Brain pericyte (primary cell): ENCODE data around the gene MKRN2OS.
"Not testable (repeated sequence)": the region's sequence is repeated elsewhere in the genome, so short reads cannot be mapped to it uniquely, and the experiment has no call there.

Source experiments
- DNase-seq: peaks from one replicate; pipeline ENCODE4 v3.0.0-alpha.2; 2012; ENCODE audit warnings: low read depth, low spot score

The MKRN2OS gene

GRCh38 chr3:12561397-12561796 is 16.1 kb upstream of the MKRN2OS start:
- no peak for DNase-seq

- no peak for DNase-seq
Measured at GRCh38 chr3:12560505-12561190, 15.3 kb upstream of the MKRN2OS start.

- no peak for DNase-seq
Measured at GRCh38 chr3:12559520-12559919, 14.2 kb upstream of the MKRN2OS start.

- DNase-seq: no peak
Measured at GRCh38 chr3:12558706-12559105, 13.4 kb upstream of the MKRN2OS start.

GRCh38 chr3:12557473-12558100 is 12.3 kb upstream of the MKRN2OS start:
- DNase-seq: no peak

GRCh38 chr3:12556690-12557472 is 11.6 kb upstream of the MKRN2OS start, which contains the start of gene MKRN2:
Gene MKRN2, plus strand, starts transcription at chr3:12557087. Its CDS starts 64 bp downstream, at chr3:12557151.
- peak; percentile 63 for DNase-seq

GRCh38 chr3:12556314-12556689 is 11.0 kb upstream of the MKRN2OS start:
- DNase-seq: no peak

- no peak for DNase-seq
Measured at GRCh38 chr3:12553921-12554391, 8.7 kb upstream of the MKRN2OS start.

- no peak for DNase-seq
Measured at GRCh38 chr3:12549971-12550760, 4.9 kb upstream of the MKRN2OS start.

- no peak for DNase-seq
Measured at GRCh38 chr3:12544652-12545472, 437 bp downstream of the MKRN2OS start.

- DNase-seq: not testable (repeated sequence)
Measured at GRCh38 chr3:12543497-12543896, 1.8 kb downstream of the MKRN2OS start.

- no peak for DNase-seq
Measured at GRCh38 chr3:12541625-12542024, 3.7 kb downstream of the MKRN2OS start.

GRCh38 chr3:12536423-12536822 is 8.9 kb downstream of the MKRN2OS start:
- DNase-seq: no peak

- DNase-seq: no peak
Measured at GRCh38 chr3:12532182-12532581, 13.1 kb downstream of the MKRN2OS start.

- DNase-seq: no peak
Measured at GRCh38 chr3:12527757-12528143, 17.5 kb downstream of the MKRN2OS start.

GRCh38 chr3:12522721-12523120 is 22.6 kb downstream of the MKRN2OS start:
- no peak for DNase-seq

GRCh38 chr3:12521010-12521409 is 24.3 kb downstream of the MKRN2OS start:
- DNase-seq: no peak

- no peak for DNase-seq
Measured at GRCh38 chr3:12518261-12519028, 26.9 kb downstream of the MKRN2OS start.

GRCh38 chr3:12516873-12517272 is 28.4 kb downstream of the MKRN2OS start:
- no peak for DNase-seq

GRCh38 chr3:12515631-12516030 is 29.7 kb downstream of the MKRN2OS start:
- no peak for DNase-seq
